CD4-positive, alpha-beta T cell treated with Interleukin-17A for 1 hour (primary cell): ENCODE data around the gene CTNNA1.
A peak's percentile ranks its signal among the peaks of the same experiment; 100 is the strongest.
"Not testable (repeated sequence)": the region's sequence is repeated elsewhere in the genome, so short reads cannot be mapped to it uniquely, and the experiment has no call there.

Source experiments
- DNase-seq: peaks from one replicate; pipeline ENCODE4 v3.0.0-alpha.2; 2020

The CTNNA1 gene

GRCh38 chr5:138761115-138761514 is 7.9 kb downstream of the CTNNA1 start:
- DNase-seq: peak; percentile 25

- DNase-seq: not testable (repeated sequence)
Observed at GRCh38 chr5:138761670-138762069, 8.4 kb downstream of the CTNNA1 start.

- DNase-seq: no peak
Observed at GRCh38 chr5:138762110-138762509, 8.9 kb downstream of the CTNNA1 start.

GRCh38 chr5:138763037-138763778 is 10.0 kb downstream of the CTNNA1 start:
- DNase-seq: no peak

GRCh38 chr5:138770291-138770690 is 17.1 kb downstream of the CTNNA1 start:
- DNase-seq: no peak

GRCh38 chr5:138770977-138771376 is 17.8 kb downstream of the CTNNA1 start:
- DNase-seq: no peak

GRCh38 chr5:138772986-138773594 is 19.9 kb downstream of the CTNNA1 start:
- DNase-seq: no peak

GRCh38 chr5:138773624-138774023 is 20.4 kb downstream of the CTNNA1 start:
- not testable (repeated sequence) for DNase-seq

GRCh38 chr5:138775034-138775433 is 21.8 kb downstream of the CTNNA1 start:
- no peak for DNase-seq

GRCh38 chr5:138778234-138778633 is 25.0 kb downstream of the CTNNA1 start:
- no peak for DNase-seq

- no peak for DNase-seq
Observed at GRCh38 chr5:138783976-138784375, 30.8 kb downstream of the CTNNA1 start.

GRCh38 chr5:138784590-138784989 is 31.4 kb downstream of the CTNNA1 start:
- DNase-seq: no peak

- DNase-seq: peak; percentile 31
Observed at GRCh38 chr5:138789771-138790242, 36.6 kb downstream of the CTNNA1 start.

GRCh38 chr5:138790684-138791083 is 37.5 kb downstream of the CTNNA1 start:
- peak; percentile 14 for DNase-seq

- DNase-seq: no peak
Observed at GRCh38 chr5:138792195-138792790, 39.1 kb downstream of the CTNNA1 start.

GRCh38 chr5:138793575-138793974 is 40.4 kb downstream of the CTNNA1 start:
- DNase-seq: no peak

GRCh38 chr5:138803285-138803684 is 50.1 kb downstream of the CTNNA1 start:
- no peak for DNase-seq

GRCh38 chr5:138803935-138804334 is 50.7 kb downstream of the CTNNA1 start:
- no peak for DNase-seq

GRCh38 chr5:138805096-138805495 is 51.9 kb downstream of the CTNNA1 start:
- DNase-seq: no peak

GRCh38 chr5:138807182-138807581 is 54.0 kb downstream of the CTNNA1 start:
- no peak for DNase-seq

- DNase-seq: no peak
Observed at GRCh38 chr5:138809391-138809790, 56.2 kb downstream of the CTNNA1 start.

GRCh38 chr5:138810861-138811260 is 57.6 kb downstream of the CTNNA1 start:
- not testable (repeated sequence) for DNase-seq

GRCh38 chr5:138815529-138815928 is 62.3 kb downstream of the CTNNA1 start:
- no peak for DNase-seq

- no peak for DNase-seq
Observed at GRCh38 chr5:138817241-138817640, 64.0 kb downstream of the CTNNA1 start.
